Gastroesophageal sphincter (tissue), 3 donors: ENCODE data around the gene GJA3.

Experiments used
- POLR2A ChIP-seq, 2 donors: fragments of 450-650 bp; IDR thresholded peaks; one replicate each; pipeline ENCODE4 v1.6.1; 2017; ENCODE audit warnings: antibody characterized with exemption in 2 of 2, mild to moderate bottlenecking in 2 of 2, moderate library complexity in 1 of 2
- POLR2AphosphoS5 ChIP-seq: sonication (generic); formaldehyde crosslinking; IDR thresholded peaks from one replicate; pipeline ENCODE4 v1.6.1; 2017; ENCODE audit warnings: antibody characterized with exemption
- TF ChIP-seq, protein P1 (sequence below), 4 experiments: fragments of 200-600 bp in 2 of 4; fragments of 450-650 bp in 2 of 4; sonication (generic) in 1 of 4; IDR thresholded peaks; one replicate each; pipeline ENCODE4 v1.5.1; 2017 to 2019; ENCODE audit warnings: antibody characterized with exemption in 4 of 4, mild to moderate bottlenecking in 2 of 4, moderate library complexity in 2 of 4

- TF ChIP-seq, protein P1, sequence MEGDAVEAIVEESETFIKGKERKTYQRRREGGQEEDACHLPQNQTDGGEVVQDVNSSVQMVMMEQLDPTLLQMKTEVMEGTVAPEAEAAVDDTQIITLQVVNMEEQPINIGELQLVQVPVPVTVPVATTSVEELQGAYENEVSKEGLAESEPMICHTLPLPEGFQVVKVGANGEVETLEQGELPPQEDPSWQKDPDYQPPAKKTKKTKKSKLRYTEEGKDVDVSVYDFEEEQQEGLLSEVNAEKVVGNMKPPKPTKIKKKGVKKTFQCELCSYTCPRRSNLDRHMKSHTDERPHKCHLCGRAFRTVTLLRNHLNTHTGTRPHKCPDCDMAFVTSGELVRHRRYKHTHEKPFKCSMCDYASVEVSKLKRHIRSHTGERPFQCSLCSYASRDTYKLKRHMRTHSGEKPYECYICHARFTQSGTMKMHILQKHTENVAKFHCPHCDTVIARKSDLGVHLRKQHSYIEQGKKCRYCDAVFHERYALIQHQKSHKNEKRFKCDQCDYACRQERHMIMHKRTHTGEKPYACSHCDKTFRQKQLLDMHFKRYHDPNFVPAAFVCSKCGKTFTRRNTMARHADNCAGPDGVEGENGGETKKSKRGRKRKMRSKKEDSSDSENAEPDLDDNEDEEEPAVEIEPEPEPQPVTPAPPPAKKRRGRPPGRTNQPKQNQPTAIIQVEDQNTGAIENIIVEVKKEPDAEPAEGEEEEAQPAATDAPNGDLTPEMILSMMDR (IDR thresholded peaks at IDR 0.05): no peak
- TF ChIP-seq POLR2A (IDR thresholded peaks at IDR 0.05) (no peak), POLR2AphosphoS5 (no peak)
Observed at GRCh38 chr13:20102525-20103180, 58.2 kb downstream of the GJA3 start.
